IPS-NIHi7 (cell line): ENCODE measurements around the gene PREB.
"Not testable (repeated sequence)": the region's sequence is repeated elsewhere in the genome, so short reads cannot be mapped to it uniquely, and the experiment has no call there.

Source experiments
- DNase-seq: peaks from one replicate; pipeline ENCODE4 v3.0.0; 2012; ENCODE audit warnings: mixed read lengths; ENCODE audit errors: extremely low spot score

Gene PREB

DNA sequence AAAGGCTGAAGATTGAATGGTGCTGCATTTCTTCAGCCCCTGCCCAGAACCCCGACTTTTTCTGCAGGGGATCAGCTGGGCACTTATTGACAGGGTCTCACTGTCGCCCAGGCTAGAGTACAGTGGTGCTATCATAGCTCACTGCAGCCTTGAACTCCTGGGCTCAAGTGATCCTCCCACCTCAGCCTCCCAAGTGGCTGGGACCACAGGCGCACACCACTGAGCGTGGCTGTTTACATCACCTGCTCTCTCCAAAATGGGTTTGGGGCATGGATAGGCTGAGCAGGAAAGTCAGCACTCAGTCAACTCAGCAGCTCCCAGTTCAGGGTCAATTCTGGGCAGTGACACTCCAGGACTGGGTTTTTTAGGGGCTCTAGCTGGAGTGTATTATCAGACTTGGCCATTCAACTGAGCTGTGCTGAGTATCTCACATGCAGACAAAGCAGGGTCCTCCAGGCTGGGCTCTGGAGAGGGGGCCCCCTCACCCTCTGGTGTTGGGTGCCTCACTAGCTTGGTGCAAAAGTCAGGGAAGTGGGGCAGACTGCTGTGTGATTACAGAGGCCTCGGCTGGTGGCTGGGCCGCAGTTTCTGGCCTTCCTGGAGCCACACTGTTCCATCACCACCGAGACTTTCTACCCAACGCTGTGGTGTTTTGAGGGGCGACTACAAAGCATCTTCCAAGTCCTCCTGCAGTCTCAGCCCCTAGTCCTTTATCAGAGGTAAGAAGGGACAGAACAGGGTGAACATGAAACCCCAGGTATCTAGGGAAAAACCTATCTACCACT, 6.4 kb downstream of the PREB start:
- no peak for DNase-seq

DNA sequence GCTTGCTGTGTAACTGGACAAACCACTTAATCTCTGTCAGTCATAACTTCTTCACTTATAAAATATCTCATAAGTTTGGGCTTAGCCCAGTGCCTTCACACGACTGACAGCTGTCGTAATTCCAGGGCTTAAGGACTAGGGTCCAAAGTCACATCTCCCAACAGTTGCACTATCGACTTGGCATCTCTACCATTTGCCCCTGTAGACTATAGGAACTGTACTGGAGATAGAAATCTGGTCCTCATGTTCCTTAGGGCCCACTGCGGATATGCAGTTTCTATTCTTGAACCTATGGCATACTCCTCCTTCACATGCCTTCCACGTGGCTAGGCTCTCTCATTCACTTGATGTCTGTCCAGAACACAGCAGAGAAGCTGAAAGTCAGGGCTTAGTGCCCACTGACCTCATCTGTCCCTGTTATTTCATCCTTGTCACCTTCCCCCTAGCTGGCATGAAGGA, 8.2 kb downstream of the PREB start:
- no peak for DNase-seq

GRCh38 chr2:27125104-27125503, 9.3 kb downstream of the PREB start:
- DNase-seq: no peak

GRCh38 chr2:27123302-27124150, 10.9 kb downstream of the PREB start, which contains the start of gene ABHD1:
ABHD1 (plus strand) TSS chr2:27123815; CDS start chr2:27123949, 134 bp downstream.
- peak; percentile 72 for DNase-seq

- DNase-seq: no peak
These were observed 11.6 kb downstream of the PREB start for GRCh38 chr2:27122791-27123190.

GRCh38 chr2:27121906-27122305, 12.5 kb downstream of the PREB start:
- no peak for DNase-seq

GRCh38 chr2:27119330-27119670, 15.1 kb downstream of the PREB start:
- not testable (repeated sequence) for DNase-seq

DNA sequence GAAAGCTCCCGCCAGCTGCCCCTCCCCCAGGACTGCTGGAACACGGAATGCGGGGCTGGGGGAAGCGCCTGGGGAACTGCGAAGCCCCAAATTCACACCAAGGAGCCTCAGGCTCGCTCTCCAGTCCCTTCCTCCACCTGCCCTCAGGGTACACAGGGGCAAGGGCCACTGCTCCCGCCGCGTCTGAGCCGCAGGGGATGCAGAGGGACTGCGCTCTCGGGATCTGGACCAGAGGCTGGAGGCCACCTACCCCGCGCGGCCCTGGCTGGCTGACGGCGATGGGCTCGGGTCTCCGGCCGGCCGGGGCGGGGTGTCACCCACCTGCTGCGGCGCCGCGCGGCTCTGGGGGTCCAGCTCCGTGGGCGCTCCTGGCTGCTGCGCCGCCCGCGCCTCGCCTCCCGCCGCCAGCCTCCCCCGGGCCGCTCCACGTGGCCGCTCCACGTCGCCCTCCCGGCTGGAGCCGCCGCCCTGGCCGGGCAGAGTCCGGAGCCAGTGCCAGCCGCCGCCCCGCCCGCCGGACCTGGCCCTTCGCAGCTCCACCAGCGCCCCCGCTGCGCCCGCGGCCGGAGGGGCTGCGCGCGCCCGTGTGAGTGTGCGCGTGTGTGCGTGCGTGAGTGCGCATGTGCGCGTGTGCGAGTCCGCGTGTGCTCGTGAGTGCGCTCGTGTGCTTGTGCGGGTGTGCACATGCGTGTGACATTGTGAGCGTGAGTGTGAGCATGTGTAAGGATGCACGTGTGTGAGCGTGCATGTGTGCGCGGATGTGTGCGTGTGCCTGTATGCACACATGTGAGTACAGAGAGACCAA, 15.7 kb downstream of the PREB start, which contains the start of gene CGREF1:
TSS of gene CGREF1 (minus strand) at position 604 of the 805 bp plus-strand sequence. CDS start 14,762 bp downstream, outside the sequence.
- peak; percentile 48 for DNase-seq

DNA sequence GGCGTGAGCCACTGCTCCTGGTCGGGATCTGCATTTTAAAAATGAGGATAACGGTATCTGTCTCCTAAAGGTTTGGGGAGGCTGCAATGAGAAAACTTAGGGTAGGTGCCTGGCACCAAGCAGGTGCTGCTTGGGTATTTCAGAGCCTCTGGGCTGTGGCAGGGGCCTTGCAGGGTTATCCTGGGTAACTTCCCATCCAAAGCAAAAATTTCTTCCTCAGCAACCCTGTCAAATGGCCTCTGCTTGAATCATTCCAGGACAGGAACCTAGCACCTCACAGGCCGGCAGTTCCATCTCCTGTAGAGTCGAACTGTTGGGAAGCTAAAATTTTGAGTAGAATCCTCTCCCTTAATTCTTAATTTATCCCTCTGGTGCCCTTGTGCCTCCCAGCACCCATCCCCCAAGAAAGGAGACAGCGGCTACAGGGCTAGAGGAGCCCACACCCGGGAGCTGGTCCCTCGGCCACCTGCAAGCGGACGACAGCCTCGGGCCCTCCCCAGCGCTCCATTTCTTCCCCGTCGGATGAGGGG, 16.4 kb downstream of the PREB start:
- DNase-seq: no peak

DNA sequence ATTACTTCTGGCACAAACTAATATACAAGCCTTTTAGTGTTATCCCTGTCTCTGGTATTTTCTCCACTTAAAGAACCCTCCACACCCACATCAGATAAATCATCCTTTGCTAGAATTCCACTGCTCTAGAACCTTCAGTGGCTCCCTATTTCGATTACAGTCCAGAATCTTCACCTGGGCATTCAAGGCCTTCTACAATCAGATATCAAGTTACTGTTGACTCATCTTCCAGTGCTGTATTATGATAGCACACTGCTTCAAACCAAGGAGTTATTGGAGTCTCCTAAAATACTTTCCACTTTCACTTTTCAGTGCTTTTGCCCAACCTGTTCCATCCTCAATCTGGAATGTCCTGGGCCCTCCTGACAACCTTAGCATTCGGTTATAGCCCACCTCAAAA, 18.9 kb downstream of the PREB start:
- DNase-seq: no peak

- not testable (repeated sequence) for DNase-seq
These were observed 22.9 kb downstream of the PREB start for GRCh38 chr2:27111392-27112078.

- not testable (repeated sequence) for DNase-seq
These were observed 23.7 kb downstream of the PREB start for GRCh38 chr2:27110603-27111352.

- DNase-seq: no peak
These were observed 25.4 kb downstream of the PREB start for GRCh38 chr2:27109083-27109482.

DNA sequence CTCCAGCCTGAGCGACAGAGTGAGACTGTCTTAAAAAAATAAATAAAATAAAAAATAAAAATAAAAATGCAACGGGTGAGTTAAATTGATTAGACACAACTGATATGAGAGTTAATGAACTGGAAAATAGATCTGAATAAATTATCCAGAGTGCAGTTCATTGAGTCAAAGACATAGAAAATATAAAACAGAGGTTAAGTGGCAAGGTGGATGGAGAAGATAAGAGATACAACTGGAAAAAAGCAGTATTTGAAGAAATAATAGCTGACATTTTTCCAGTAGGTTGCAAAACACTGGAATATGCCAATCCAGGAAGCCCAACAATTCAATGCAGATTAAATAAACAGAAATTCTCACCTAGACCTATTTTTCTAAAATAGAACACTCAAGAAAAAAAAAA, 26.2 kb downstream of the PREB start:
- no peak for DNase-seq

GRCh38 chr2:27105981-27106380, 28.5 kb downstream of the PREB start:
- DNase-seq: no peak

DNA sequence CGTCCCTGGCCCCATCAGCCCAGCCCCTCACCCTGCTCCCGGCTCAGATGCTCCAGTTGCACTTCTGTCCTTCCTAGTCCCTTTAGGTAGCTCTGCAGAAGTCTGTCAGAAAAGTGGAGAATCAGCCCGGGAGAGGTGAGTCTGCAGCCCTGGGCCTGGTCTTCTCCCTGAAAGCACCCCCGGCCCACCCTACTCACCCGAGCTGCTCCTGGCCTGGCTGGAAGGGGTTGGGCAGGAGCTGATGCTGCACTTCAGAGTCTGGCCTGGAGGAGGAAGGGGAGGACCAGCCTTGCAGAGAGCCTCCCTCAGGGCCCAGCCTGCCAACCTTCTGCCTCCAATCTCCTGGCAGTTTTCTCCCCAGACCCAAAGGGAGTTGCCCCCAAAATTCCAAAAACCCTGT, 32.1 kb downstream of the PREB start:
- DNase-seq: no peak

DNA sequence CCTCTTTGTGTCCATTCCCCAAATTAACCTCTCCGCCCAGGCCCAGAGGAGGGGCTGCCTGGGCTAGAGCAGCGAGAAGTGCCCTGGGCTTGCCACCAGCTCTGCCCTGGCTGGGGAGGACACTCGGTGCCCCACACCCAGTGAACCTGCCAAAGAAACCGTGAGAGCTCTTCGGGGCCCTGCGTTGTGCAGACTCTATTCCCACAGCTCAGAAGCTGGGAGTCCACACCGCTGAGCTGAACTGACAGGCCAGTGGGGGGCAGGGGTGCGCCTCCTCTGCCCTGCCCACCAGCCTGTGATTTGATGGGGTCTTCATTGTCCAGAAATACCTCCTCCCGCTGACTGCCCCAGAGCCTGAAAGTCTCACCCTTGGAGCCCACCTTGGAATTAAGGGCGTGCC, 34.4 kb downstream of the PREB start:
- no peak for DNase-seq

GRCh38 chr2:27099334-27099955, 35.0 kb downstream of the PREB start:
- DNase-seq: no peak

- DNase-seq: no peak
These were observed 37.1 kb downstream of the PREB start for GRCh38 chr2:27097341-27097740.
